GM23338 (cell line): Measurements from ENCODE around the gene PSMB10.

Source experiments
- EZH2phosphoT487 ChIP-seq: fragments of 200-600 bp; sonication (generic); IDR thresholded peaks from one replicate; pipeline ENCODE4 v1.8.1; 2018; ENCODE audit warnings: antibody characterized with exemption; ENCODE audit not compliant: unreplicated experiment
- TF ChIP-seq, protein P1 (sequence below), 2 experiments: fragments of 200-600 bp in 1 of 2; sonication (generic) in 1 of 2; conservative IDR thresholded peaks; 2 replicates each; pipeline versions ENCODE4 v1.5.1 to v1.6.1; 2016 to 2017; ENCODE audit warnings: antibody characterized with exemption in 2 of 2, low read depth in 2 of 2, mild to moderate bottlenecking in 2 of 2, moderate library complexity in 1 of 2

DNA sequence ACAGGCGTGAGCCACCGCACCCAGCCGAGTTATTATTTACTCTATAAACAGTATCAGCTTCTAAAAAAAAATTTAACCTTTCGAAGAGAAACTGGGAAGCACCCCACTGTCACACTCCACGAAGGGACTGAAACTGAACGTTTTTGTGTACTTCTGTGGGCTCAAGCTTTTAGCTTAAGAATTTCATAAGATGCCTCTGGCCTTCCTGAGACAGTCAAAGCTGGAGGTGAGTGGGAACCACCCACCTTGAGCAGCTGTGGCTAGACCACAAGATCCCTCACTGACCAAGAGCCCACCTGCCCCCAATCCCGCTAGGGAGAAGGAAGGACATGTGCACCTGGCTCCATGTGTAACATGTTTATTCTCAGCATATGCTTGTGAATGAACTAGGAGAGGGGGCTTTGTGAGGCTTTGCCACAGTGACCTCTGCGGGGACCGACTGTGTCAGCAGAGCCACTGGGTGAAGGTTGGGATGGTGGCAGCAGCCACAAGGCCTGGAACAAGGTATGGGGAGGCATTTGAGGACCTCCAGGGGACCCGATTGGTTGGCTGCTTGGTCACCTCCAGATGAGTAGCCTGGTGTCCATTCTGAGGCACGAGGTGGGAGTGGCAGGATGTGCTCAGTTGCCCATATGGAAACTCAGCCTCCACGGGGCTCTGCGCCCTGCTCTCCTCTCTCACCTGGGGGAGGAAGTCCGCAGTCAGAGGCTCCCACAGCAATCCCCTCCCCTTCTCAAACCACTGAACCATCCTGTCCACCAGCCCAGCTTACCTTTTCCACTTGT, 38.9 kb upstream of the PSMB10 start:
- TF ChIP-seq, protein P1, sequence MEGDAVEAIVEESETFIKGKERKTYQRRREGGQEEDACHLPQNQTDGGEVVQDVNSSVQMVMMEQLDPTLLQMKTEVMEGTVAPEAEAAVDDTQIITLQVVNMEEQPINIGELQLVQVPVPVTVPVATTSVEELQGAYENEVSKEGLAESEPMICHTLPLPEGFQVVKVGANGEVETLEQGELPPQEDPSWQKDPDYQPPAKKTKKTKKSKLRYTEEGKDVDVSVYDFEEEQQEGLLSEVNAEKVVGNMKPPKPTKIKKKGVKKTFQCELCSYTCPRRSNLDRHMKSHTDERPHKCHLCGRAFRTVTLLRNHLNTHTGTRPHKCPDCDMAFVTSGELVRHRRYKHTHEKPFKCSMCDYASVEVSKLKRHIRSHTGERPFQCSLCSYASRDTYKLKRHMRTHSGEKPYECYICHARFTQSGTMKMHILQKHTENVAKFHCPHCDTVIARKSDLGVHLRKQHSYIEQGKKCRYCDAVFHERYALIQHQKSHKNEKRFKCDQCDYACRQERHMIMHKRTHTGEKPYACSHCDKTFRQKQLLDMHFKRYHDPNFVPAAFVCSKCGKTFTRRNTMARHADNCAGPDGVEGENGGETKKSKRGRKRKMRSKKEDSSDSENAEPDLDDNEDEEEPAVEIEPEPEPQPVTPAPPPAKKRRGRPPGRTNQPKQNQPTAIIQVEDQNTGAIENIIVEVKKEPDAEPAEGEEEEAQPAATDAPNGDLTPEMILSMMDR (conservative IDR thresholded peaks at IDR 0.05; ENCODE audit: low read depth in 2 of 2), result no peak
- no peak for TF ChIP-seq EZH2phosphoT487
